HepG2 (cell line): ENCODE data around the gene PLXNB2. TPM values are rescaled to one million over a fixed set of nuclear protein-coding genes. Genes with fewer than 3 reads are reported as not detected.
A peak's percentile ranks its signal among the peaks of the same experiment; 100 is the strongest.

Source experiments
- ATAC-seq: fragments of 200-7000 bp; cut with Tn5 transposase; 3 replicates; pipeline ENCODE4 v1.9.1; 2020; ENCODE audit warnings: mild to moderate bottlenecking, moderate library complexity
- BruUV-seq: library from RNA; stranded (reverse); fragments of 400-500 nt; replicated peaks from 2 replicates; lab custom pipeline; 2021; lab: Mats Ljungman, UMichigan
- CTCF ChIA-PET: fragments of 300-600 bp; formaldehyde crosslinking; extraction: SDS; loops from one replicate; lab custom pipeline; 2021; ENCODE audit warnings: low total read pairs, inconsistent platforms, low intra/inter-chr PET ratio; lab: Yijun Ruan, JAX
- POLR2A ChIA-PET: fragments of 350-600 bp; sonication (Branson Sonifier 250); formaldehyde crosslinking; loops from one replicate; lab custom pipeline; 2020; ENCODE audit warnings: antibody characterized with exemption, inconsistent platforms; lab: Yijun Ruan, JAX
- DNase-seq: peaks from one replicate; pipeline ENCODE4 v3.0.0-alpha.2; 2015; ENCODE audit warnings: low spot score
- FAIRE-seq: peaks from 3 replicates; lab custom pipeline; 2011; peaks lifted over from hg19 to GRCh38; lab: Jason Lieb, UNC
- H2AFZ ChIP-seq: one replicate; pipeline ENCODE4 v1.6.1; 2011; ENCODE audit warnings: low read length, inconsistent platforms
- H3K27ac ChIP-seq: fragments of 300-600 bp; 3 replicates; pipeline ENCODE4 v1.8.0; 2011; ENCODE audit warnings: mixed run types, mild to moderate bottlenecking, mixed read lengths, low read length, inconsistent platforms; ENCODE audit not compliant: insufficient read depth; ENCODE audit errors: extremely low read length
- H3K27me3 ChIP-seq, 2 experiments: fragments of 200-600 bp in 1 of 2; 2 replicates in 1 of 2; 3 replicates in 1 of 2; pipeline versions ENCODE4 v1.6.0 to v1.8.0; 2011; ENCODE audit warnings: low read length in 2 of 2, mild to moderate bottlenecking in 2 of 2, moderate library complexity in 2 of 2, inconsistent platforms in 1 of 2; ENCODE audit not compliant: insufficient read depth in 2 of 2, control insufficient read depth in 1 of 2
- H3K36me3 ChIP-seq, 2 experiments: fragments of 200-600 bp in 1 of 2; replicated peaks in 1 of 2; 2 replicates in 1 of 2; 3 replicates in 1 of 2; pipeline versions ENCODE4 v1.5.1 to v1.8.0; 2011; ENCODE audit warnings: low read length in 2 of 2, inconsistent platforms in 1 of 2; ENCODE audit not compliant: insufficient read depth in 2 of 2, control insufficient read depth in 1 of 2
- H3K4me1 ChIP-seq: 2 replicates; pipeline ENCODE4 v1.5.1; 2012; ENCODE audit warnings: low read length, inconsistent platforms; ENCODE audit not compliant: insufficient read depth
- H3K4me2 ChIP-seq: 2 replicates; pipeline ENCODE4 v1.6.0; 2011; ENCODE audit warnings: low read depth, low read length, inconsistent platforms
- H3K4me3 ChIP-seq, 3 experiments: fragments of 200-600 bp in 1 of 3; sonication (generic), shearing (Covaris generic) in 1 of 3; replicated peaks in 1 of 3; 2 replicates each; pipeline ENCODE4 v1.5.1; 2011 to 2016; ENCODE audit warnings: low read length in 3 of 3, inconsistent platforms in 2 of 3, low read depth in 2 of 3, mild to moderate bottlenecking in 2 of 3, control low read depth in 1 of 3, mixed read lengths in 1 of 3; ENCODE audit not compliant: insufficient read depth in 1 of 3
- H3K79me2 ChIP-seq: one replicate; pipeline ENCODE4 v1.6.1; 2011; ENCODE audit warnings: low read length, inconsistent platforms; ENCODE audit not compliant: insufficient read depth
- H3K9ac ChIP-seq: 2 replicates; pipeline ENCODE4 v1.6.0; 2011; ENCODE audit warnings: mild to moderate bottlenecking, low read depth, low read length, inconsistent platforms; ENCODE audit not compliant: insufficient read depth
- H3K9me3 ChIP-seq: 2 replicates; pipeline ENCODE4 v1.5.1; 2012; ENCODE audit warnings: mild to moderate bottlenecking, low read length
- H4K20me1 ChIP-seq: 2 replicates; pipeline ENCODE4 v1.6.0; 2011; ENCODE audit warnings: inconsistent platforms, mild to moderate bottlenecking, low read length, moderate library complexity; ENCODE audit not compliant: insufficient read depth
- AGO2 ChIP-seq: fragments of 200-400 bp; formaldehyde crosslinking; optimal IDR thresholded peaks from 2 replicates; pipeline ENCODE3; 2017; ENCODE audit warnings: mild to moderate bottlenecking, low read depth, low read length, moderate library complexity
- CHD4 ChIP-seq: fragments of 200-600 bp; sonication (generic); IDR thresholded peaks from 2 replicates; pipeline ENCODE4 v1.7.0; 2017; ENCODE audit warnings: mild to moderate bottlenecking, low read length, borderline replicate concordance
- FOXA3 ChIP-seq: IDR thresholded peaks from 2 replicates; pipeline ENCODE4 v1.6.1; 2016; ENCODE audit warnings: missing genetic modification reagents, missing compliant biosample characterization
- RBFOX2 ChIP-seq: fragments of 200-400 bp; formaldehyde crosslinking; IDR thresholded peaks from 2 replicates; pipeline ENCODE4 v1.6.1; 2017; ENCODE audit warnings: low read depth, mild to moderate bottlenecking, low read length
- RBM22 ChIP-seq: fragments of 200-400 bp; formaldehyde crosslinking; optimal IDR thresholded peaks from 2 replicates; pipeline ENCODE3; 2017; ENCODE audit warnings: mild to moderate bottlenecking, low read length, moderate library complexity
- RFXANK ChIP-seq: IDR thresholded peaks from 2 replicates; pipeline ENCODE4 v1.6.1; 2016
- SMAD1 ChIP-seq: sonication (generic); formaldehyde crosslinking; IDR thresholded peaks from 2 replicates; pipeline ENCODE4 v1.4.0; 2020; ENCODE audit warnings: missing genetic modification reagents, low read depth, mild to moderate bottlenecking, borderline replicate concordance
- ZBTB33 ChIP-seq: sonication (generic); formaldehyde crosslinking; IDR thresholded peaks from 2 replicates; pipeline ENCODE4 v1.4.0; 2020; ENCODE audit warnings: missing genetic modification reagents
- ZNF343 ChIP-seq: sonication (generic); formaldehyde crosslinking; IDR thresholded peaks from 2 replicates; pipeline ENCODE4 v1.4.0; 2020; ENCODE audit warnings: mild to moderate bottlenecking, missing genetic modification reagents
- ZNF430 ChIP-seq: sonication (generic); formaldehyde crosslinking; IDR thresholded peaks from 2 replicates; pipeline ENCODE4 v1.9.0; 2021; ENCODE audit warnings: mild to moderate bottlenecking, missing genetic modification reagents
- ZNF670 ChIP-seq: sonication (generic); formaldehyde crosslinking; IDR thresholded peaks from 2 replicates; pipeline ENCODE4 v1.8.0; 2022; ENCODE audit warnings: mild to moderate bottlenecking, missing genetic modification reagents, borderline replicate concordance
- ZNF709 ChIP-seq: sonication (generic); formaldehyde crosslinking; IDR thresholded peaks from 2 replicates; pipeline ENCODE4 v1.5.0; 2020; ENCODE audit warnings: mild to moderate bottlenecking, missing genetic modification reagents
- ZNF724P ChIP-seq: sonication (generic); formaldehyde crosslinking; IDR thresholded peaks from 2 replicates; pipeline ENCODE4 v1.8.0; 2022; ENCODE audit warnings: missing genetic modification reagents, borderline replicate concordance
- WGBS: methylation state at CpG from one replicate; pipeline ENCODE4 v1.1.6; 2017; ENCODE audit warnings: low lambda C conversion rate; 5-methylcytosine and 5-hydroxymethylcytosine counted together
- in situ Hi-C: cut with HindIII; loops from 2 replicates; pipeline ENCODE4 v1.10.0; 2017; ENCODE audit warnings: low pct_unique_long_range_greater_than_20kb; ENCODE audit not compliant: extremely low pct_ligation_motif_present
- intact Hi-C: fragments of 100-400 bp; cut with micrococcal nuclease; formaldehyde crosslinking; loops from one replicate; pipeline ENCODE4 v1.10.0; 2022; ENCODE audit not compliant: unreplicated experiment
- polyA plus RNA-seq, 8 experiments: library from polyadenylated mRNA; depleted of rRNA in 3 of 8; stranded (reverse) in 7 of 8; unstranded in 1 of 8; fragments of >200 nt; fragmentation: Illumina TruSeq in 4 of 8; extraction: Trizol in 4 of 8; gene quantifications; 2 replicates each; pipeline versions ENCODE4 v1.2.1 to v1.2.3, GENCODE V29; 2011 to 2016; ENCODE audit warnings: low read depth in 4 of 8, missing spikeins in 1 of 8, mixed read lengths in 1 of 8; ENCODE audit not compliant: insufficient read depth in 1 of 8
- total RNA-seq, 5 experiments: library from RNA; depleted of rRNA; stranded (reverse); fragments of >200 nt; fragmentation: Illumina TruSeq; extraction: Trizol; gene quantifications; 2 replicates each; pipeline ENCODE4 v1.2.3, GENCODE V29; 2016; ENCODE audit warnings: low read depth in 1 of 5

PLXNB2 gene
- total and polyA plus RNA-seq, 2 of the 13 experiments (the other 11 are each of a cell fraction or from before 2014, with no cell fraction given): 32.6 to 68.9 TPM

GRCh38 chr22:50248196-50249081, 59.0 kb downstream of the PLXNB2 start:
- intact Hi-C loops (no loop called here), in situ Hi-C loops (no loop called here)
- POLR2A ChIA-PET: no interaction called here
- peaks cover 2 to 9% of the 10 kb centered on the region in 2 experiments; a peak in 2 of 5 replicates for H3K36me3 ChIP-seq
- peaks cover 21% of the 10 kb centered on the region for H3K79me2 ChIP-seq
- CTCF ChIA-PET: no interaction called here
- no peak overlapping the region for H3K27ac ChIP-seq
- no peak for FAIRE-seq
- H3K4me3 ChIP-seq: no peak overlapping the region
- 96% methylated on average over 17 of the region's 29 CpGs for WGBS
- no TSS peak for BruUV-seq
- H3K9ac ChIP-seq: 0 out of 2 replicates have a peak overlapping the region, but pooled peaks have one; percentile 6
- peaks cover 49% of the 10 kb centered on the region for H3K4me1 ChIP-seq
- DNase-seq: no peak
- H4K20me1 ChIP-seq: peaks cover 6% of the 10 kb centered on the region; the same call in 1 of the 2 replicates
- TF ChIP-seq CHD4 (no peak), RBFOX2 (peak; percentile 53; the same call in 1 of the 2 replicates), ZNF670 (CRISPR knock-in tag) (no peak), ZNF724P (no peak), ZNF709 (CRISPR knock-in tag) (no peak), RBM22 (peak; percentile 36), RFXANK (no peak), ZNF430 (no peak), ZBTB33 (CRISPR knock-in tag) (no peak), FOXA3 (CRISPR knock-in tag) (no peak), SMAD1 (CRISPR knock-in tag) (no peak), AGO2 (peak; percentile 40), ZNF343 (CRISPR knock-in tag) (no peak)
- H3K9me3 ChIP-seq: no peaks in the 10 kb centered on the region
- no peaks in the 10 kb centered on the region; a peak in 1 of 5 replicates for H3K27me3 ChIP-seq
- H2AFZ ChIP-seq: no peak overlapping the region
- H3K4me2 ChIP-seq: no peak overlapping the region
- ATAC-seq: no peak
